SK-N-MC (cell line): Measurements from ENCODE around the gene WDR37.

Experiments used
- EZH2 ChIP-seq: fragments of 200-600 bp; sonication (generic); IDR thresholded peaks from one replicate; pipeline ENCODE4 v1.6.1; 2017; ENCODE audit warnings: antibody characterized with exemption
- FOXP2 ChIP-seq: optimal IDR thresholded peaks from 2 replicates; pipeline ENCODE3; 2011; ENCODE audit warnings: mild to moderate bottlenecking, moderate library complexity; ENCODE audit not compliant: insufficient read depth; ENCODE audit errors: extremely low read length, control extremely low read depth
- POLR2AphosphoS5 ChIP-seq: IDR thresholded peaks from 2 replicates; pipeline ENCODE4 v1.6.1; 2012; ENCODE audit warnings: mild to moderate bottlenecking, low read depth, low read length, borderline replicate concordance

DNA sequence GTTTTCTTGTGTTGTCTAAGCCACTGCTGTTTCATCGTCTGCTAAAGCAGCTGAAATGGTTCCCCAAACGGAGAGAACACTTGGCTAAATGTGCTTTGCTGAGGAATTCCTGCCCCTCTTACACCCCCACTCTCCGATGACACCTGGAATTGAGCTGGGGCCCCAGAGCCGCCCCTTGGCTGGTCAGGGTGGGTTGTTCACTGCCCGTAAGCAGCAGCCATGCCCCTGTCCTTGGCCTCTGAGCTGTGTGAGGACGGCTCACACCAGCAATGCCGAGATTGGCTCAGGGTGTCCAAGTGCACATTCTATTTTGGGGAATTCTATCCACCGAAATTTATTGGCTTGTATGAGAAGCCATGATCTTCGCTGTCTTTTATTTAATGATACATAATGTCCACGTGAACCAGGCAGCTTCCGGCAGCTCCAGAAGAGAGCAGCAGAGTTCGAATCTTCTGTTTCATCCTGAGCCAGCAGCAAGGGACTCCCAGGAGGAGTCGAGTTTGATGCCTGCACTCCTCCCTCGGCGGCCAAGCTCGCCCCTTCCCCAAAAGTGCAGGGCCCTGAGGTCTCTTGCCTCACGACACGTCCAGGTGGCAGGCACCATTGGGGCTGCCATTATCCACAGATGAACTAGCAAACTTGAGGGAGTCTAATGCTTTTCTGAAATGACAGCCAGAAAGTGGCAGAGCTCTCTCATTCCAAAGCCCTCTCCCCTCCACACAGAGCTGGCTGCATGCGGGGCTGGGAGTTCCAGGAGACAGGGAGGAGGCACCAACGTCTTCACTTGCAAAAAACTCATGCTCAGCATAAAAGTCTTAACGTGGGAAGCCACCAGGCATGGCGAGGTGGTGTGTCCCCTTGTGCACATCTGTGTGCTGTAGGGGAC lies 114.0 kb downstream of the WDR37 start:
- no peak for TF ChIP-seq POLR2AphosphoS5
- TF ChIP-seq EZH2: no peak
- TF ChIP-seq FOXP2: no peak
